Activated T-cell treated with anti-CD3 and anti-CD28 coated beads for 4 hours (primary cell): ENCODE data around the gene CAV1.
"Not testable (repeated sequence)": the region's sequence is repeated elsewhere in the genome, so short reads cannot be mapped to it uniquely, and the experiment has no call there.

Experiments used
- DNase-seq: peaks from one replicate; pipeline ENCODE4 v3.0.0-alpha.2; 2020

CAV1 gene

DNA sequence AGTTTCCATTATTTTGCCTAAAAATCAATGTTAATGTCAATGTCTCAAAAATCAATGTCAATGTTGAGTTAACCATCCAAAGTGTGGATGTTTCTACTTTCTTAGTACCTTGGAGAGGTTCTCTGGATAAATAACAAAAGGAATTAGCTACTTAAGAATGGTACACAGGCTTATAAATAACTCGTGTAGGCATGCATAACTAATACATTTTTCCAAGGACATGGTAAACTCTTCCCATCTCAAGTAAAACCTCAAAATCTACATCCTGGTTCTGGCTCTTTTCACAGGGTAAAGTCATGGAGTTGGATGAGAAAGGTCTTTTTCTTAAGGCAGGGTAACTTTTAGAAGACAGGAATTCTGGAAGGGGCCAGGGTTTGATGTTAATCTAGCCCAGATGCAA lies 59.9 kb downstream of the CAV1 start:
- DNase-seq, result no peak

DNA sequence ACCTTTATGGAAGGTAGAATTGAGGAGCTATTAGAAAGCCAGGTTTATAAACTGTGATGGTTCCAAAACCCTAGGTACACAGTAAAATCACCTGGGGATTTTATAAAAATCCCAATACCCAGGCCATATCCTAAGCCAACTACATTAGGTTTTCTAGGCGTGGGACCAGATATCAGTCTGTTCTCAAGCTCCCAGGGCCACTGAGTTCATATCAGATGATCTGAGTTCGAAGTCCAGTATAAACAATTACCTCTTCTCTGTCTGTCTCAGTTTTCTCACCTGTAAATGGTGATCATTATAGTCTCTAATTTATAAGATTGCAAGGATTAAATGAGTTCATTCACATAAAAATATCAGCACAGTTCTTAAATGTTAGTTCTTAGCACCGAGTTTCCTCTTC lies 60.6 kb downstream of the CAV1 start:
- no peak for DNase-seq

DNA sequence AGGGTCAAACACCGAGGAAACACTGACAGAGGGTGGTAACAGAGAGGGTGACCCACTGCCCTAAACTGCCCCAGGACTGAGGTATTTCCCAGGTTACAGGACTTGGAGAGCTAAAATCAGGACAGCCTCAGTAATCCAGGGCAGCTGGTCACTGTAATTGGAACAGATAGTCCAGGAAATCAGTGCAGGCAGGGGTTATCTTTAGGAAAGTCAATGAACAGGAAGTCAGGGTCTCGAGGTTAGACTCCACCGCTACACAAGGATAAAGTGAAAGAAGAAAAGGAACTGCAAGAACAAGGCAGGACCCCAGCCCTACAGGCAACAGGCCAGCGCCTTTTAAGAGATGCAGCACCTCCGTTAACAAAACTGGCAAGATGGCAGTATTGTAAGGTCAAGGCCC lies 61.1 kb downstream of the CAV1 start:
- DNase-seq, result no peak

DNA sequence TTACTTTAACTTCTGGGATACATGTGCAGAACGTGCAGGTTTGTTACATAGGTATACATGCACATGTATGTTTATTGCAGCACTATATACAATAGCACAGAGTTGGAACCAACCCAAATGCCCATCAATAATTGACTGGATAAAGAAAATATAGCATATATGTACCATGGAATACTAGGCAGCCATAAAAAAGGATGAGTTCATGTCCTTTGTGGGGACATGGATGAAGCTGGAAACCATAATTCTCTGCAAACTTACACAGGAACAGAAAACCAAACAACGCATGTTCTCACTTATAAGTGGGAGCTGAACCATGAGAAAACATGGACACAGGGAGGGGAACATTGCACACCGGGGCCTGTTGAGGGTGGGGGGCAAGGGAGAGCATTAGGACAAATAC lies 62.4 kb downstream of the CAV1 start:
- not testable (repeated sequence) for DNase-seq

DNA sequence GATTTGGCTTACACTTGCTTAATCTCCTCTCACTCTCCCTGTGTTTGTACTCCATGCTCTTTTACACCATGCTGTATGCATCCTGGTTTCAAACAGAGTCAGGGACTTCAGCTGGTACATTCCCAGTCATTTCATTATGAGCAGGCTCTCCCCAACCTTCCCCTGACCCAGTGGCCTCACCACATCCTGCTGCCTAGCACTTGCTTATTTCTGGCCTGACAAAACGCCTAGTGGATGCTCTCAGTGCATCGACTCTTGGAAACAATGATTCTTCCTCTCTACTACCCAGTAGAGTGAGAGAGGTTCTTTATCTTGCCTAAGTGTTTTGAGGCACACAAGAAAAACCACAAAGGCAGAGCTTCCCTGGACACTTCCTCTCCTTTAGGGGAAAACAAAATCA lies 63.4 kb downstream of the CAV1 start:
- DNase-seq, result no peak

DNA sequence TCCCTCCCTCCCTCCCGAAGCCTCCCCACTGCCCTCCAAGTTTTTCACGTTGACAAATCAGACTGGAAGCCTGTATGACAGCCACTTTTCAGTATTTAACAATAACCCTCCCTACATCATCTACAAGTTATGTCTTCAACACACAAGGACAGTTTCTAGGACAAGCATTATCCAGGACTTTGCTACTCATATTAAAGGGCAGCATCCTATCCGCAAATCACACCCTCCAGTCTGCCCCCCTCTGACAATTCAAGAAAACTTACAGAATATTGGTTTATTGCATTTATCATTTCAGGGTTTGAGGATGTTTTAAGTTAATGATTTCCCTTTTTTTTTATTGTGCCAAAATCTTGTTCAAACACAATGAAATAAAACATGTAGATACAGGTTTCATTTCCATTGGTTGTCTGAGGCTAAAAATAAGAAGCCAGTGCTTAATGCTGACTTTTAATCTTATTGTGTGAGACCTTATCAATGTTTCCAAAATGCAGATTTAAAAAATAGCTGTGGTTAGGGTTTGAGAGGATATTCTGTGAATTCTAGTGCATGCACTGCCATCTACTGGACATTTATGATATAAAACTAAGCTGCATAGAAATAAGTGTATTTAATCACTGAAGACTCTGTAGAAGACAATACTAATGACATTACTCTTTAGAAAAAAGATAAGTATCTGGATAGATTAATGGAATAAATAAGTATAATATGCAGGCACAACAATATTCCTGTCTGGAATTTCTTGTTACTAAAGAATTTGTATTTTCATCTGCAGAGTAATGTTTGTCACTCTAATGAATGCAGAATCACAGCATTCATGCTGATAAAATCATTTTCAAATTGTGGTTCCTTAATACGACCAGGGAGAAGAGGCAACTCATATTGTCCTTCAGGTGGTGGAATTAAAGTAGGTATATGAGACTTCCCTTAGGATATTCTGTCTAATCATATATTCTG lies 64.1 kb downstream of the CAV1 start:
- no peak for DNase-seq

DNA sequence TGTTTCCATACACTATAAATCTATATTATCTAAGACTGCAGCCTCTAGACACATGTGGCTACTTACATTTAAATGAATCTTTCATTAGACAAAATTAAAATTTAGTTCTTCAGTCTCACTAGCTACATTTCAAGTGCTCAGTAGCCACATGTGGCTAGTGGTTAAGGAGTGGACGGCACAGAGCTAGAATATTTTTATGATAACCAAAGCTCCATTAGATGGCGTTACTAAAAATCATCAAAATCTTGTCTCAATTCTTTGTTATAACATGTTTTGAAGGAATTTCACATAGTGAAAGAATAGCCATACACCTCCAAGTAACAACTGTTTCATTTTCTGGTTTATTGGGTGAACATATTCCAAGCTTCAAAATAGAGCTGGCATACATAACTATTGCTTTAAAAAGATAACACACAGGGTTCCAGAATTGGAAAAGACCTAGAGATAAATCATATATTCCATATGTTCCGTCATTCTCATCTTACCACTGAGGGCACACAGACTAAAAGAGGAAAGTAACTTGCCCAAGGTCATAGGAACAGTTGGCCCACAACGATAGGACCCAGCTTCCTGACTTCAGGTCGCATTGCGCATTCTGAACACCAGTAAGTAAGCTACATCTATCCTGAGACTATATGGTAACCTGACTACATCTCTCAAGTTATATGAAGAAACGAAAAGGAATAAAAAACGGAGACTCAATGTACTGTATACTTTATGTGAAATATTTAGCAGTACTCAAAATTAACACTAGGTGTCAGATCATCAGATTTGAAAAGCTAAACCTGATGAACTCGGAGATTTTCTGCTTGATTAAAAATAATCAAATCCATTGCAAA lies 66.6 kb downstream of the CAV1 start:
- DNase-seq, result no peak

DNA sequence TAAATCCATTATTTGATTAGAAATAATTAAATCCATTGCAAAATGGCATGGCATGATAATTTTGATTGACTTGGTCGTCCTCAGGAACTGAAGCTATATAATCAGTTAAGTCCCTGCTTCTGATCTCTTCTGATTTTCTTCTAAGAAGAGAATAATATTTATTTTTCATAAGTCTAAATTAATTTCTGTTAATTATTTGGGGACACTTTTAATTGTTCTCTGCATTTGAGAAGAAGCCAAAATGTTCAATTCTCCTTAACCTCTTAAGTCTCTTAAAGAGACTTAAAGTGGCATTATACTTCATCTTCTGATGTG lies 67.2 kb downstream of the CAV1 start:
- no peak for DNase-seq

DNA sequence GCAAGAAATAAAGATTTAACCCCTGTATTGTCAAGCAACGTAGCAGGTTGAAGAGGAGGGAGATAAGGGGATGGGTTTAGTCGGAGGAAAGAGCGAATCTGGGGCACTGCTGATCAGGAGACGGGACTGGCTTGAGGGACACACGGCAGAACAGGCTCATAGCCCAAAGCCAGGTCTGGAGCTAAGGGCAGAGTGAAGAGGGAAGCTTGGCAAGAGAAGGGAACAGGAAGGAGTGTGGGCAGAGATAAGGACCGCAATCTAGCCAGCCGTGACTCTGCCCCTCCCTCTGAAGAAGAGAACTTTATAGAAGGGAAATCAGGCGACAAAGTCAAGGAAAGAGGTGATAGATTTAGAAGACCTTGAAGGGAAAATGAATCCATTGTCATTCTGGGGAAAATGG lies 67.6 kb downstream of the CAV1 start:
- DNase-seq, result no peak

DNA sequence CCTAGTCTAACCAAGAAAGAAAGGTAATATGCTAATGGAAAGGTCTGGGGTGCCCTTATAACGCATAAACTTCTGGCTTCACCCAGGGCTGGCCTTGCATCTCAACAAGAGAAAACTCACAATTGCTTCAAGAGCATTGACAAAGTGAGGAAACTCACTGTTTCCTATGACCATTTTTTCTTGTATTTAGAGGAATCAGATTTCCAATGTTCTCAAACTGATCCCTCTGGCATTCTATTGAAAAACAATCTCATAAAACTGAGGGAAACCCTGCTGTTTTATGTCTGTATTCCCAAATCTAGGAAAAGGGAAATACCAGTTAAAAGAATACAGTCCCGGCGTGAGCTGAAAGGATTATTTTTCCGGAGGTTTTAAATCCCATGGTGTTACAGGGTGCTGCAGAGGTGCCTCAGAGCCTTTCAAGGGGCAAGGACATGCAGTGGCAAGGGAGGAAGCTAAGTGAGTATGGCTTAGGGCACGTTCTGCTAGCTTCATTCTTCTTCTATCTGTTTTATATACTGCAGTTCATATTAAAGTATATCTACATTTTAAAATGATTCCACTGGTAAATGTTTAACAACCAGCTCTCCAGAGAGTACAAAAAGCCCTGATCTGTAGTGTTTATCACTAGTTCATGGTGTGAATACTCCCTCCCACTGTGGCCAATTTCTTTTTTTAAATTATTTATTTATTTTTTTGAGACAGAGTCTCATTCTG lies 68.7 kb downstream of the CAV1 start:
- DNase-seq, result no peak

DNA sequence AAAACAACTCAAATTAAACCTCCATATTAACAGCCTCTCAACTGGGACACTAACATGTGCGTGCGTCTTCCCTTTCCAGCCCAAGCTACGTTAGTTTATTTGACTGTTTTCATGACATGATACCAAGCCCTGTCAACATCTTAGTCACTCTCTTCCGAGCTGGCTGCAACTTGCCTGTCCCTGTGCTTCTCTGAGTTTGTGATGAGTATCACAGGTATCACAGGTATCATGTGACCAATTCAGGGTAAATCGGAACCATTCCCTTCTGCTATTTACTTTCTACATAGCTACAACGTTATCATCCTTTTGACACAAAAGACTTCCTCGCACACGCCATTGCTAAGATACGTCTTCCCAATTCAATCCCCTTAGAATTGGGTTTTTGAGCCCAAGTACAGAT lies 70.2 kb downstream of the CAV1 start:
- DNase-seq, result no peak

DNA sequence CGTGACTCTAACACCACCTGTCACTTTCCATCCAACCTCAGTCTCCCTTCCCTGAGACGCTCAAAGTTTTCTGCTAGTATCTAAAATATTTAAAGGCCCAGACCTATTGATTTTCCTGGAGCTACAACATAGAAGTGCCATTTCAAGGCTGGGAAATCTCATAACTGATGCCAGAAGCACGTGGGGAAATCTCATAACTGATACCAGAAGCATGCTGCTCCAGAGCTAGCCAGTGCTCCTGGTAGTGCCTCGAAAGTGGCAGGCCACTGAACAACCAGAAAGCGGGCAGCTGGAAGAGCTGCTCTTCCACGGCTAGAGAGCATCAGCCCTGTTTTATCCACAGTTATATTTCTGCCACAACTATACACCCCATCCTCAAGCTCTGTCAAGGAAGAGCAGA lies 72.5 kb downstream of the CAV1 start:
- DNase-seq, result no peak

DNA sequence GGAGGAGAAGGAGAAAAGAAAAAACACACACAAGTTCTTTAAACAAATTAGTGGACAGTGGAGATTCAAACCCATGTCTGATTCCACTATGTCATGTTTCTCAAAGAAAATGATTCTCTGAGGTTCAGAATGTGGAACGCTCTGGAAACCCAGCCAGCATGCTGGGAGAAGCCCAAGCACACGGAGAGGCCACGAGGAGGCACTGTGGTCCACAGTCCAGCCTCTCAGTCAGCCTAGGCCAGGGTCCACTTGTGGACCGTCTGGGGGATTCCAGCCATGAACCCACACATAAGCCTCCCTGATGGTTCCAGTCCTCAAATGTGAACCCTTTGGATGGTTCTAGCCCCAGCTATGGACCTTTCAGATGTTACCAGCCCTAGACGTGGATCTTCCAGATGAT lies 73.4 kb downstream of the CAV1 start:
- no peak for DNase-seq

DNA sequence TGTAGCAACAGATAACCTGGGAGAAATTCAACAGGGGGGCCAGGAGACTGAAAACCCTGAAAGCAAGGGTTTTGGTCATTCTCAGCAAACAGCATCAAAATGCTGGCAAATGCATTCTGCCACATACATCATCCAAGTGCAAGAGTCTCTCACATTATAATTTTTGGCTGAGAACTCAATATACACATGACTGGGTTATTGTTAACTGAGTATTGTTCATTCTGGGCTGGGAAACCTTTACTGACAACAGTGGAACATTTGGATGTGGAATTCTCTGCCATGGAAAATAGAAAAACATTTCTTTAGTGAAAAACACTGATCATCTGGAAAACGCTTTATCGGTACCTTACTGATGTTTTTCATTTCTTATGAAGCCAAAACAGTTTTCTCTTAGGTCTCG lies 74.0 kb downstream of the CAV1 start:
- no peak for DNase-seq

DNA sequence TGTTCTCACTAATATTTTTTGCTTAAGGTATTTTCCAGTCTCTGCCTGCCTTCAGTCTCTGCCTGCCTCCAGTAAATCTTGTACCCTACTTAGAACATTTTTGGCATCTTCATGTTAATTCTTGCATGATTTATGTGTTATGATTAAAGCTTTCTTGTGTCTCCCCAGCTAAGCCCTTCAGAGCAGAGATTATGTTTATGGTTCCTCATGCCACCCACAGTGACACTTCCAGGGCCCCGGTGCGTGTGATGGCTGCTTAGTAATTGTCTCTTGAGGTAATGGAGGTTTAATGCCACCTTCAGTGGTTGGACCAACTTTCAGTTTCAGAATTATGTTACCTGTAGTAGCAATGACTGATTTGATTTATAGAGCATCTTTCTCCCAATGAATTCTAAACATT lies 76.6 kb downstream of the CAV1 start:
- no peak for DNase-seq

DNA sequence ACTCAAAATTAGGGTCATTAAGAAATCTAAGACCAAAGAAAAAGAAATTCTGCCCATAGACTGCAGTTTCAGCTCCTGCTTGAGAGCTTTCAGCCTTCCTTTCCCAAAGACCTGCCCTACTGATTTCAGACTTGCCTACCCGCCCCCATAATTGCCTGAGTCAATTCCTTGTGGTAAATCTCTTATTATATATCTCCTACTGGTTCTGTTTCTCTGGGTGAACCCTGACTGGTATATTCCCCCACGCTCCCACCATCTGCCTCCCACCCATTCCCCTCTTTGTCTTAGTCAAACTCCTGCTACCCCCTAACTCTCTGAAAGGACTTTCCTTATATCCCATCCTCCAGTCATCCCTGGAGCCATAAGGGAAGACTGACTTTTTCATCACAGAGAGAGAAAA lies 82.5 kb downstream of the CAV1 start:
- no peak for DNase-seq

DNA sequence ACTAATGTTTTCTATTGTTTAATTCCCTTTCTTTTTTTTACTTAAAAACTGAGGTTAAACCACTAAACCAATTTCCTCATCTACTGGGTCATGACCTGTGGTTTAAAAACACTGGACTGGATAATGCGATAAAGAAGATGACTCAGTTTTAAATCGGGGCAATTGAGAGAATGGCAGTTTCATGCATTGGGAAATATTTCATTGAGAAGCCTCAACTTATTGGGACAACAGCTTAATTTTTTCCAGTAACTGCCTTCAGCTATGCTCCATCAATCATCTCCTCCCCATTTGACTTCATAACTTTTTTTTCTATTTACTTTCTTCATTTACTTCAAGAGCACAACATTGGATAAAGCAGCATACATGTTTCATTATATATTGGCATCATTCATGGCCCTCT lies 85.4 kb downstream of the CAV1 start:
- DNase-seq, result no peak

DNA sequence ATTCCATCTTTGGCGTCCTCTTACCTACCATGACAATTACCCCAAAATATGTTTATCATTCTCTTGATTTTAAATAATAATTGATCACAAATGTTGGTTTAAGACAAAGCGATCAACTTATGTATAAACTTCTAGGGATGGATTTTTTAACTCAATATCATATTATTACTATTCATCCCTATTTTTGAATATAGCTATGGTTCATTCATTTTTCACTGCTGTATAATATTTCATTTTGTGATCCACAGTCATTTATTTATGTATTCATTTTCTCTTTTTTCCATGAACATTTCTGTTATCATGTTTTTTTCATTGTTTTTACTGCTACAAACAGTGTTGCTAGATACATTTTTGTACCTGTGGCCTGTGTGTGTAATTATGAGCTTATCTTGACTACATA lies 85.9 kb downstream of the CAV1 start:
- no peak for DNase-seq
